GM19025 (cell line): ENCODE measurements around the gene DHH.

Source experiments
- ATAC-seq: cut with Tn5 transposase; IDR thresholded peaks from one replicate; pipeline ENCODE4 v1.9.1; 2021; ENCODE audit warnings: mild to moderate bottlenecking, low read depth, moderate library complexity; ENCODE audit not compliant: unreplicated experiment

The DHH gene

DNA sequence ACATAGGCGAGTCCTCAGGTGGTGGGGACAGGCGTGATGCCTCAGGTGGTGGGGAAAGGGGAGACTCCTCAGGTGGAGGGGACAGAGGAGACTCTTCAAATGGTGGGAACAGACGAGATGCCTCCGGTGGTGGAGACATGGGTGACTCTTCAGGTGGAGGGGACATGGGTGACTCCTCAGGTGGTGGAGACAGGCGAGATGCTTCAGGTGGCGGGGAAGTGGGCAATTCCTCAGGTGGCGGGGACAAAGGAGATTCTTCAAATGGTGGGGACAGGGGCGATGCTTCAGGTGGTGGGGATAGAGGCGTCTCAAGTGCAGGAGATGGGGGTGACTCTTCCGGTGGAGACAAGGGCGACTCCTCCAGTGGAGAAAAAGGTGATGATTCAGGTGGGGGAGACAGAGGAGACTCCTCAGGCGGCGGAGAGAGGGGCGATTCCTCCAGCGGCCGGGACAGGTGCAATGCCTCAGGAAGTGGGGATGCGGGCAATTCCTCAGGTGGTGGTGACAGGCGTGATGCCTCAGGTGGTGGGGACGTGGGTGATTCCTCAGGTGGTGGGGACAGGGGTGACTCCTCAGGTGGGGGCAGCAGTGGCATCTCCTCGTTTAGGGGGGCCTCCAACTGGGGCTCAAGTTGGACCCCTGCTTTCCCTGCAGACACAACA, 42.7 kb downstream of the DHH start:
- no peak for ATAC-seq

DNA sequence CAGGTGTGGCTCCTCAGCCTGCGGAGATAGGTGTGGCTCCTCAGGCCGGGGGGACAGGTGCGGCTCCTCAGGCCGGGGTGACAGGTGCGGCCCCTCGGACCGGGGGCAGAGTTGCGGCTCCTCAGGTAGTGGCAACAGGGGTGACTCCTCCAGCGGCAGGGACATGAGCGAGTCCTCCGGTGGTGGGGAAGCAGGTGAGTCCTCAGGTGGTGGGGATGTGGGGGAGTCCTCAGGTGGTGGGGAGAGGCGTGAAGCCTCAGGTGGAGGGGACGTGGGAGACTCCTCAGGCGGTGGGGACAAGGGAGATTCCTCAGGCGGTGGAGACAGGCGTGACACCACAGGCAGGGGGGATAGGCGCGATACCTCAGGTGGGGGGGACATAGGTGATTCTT, 43.2 kb downstream of the DHH start:
- no peak for ATAC-seq

DNA sequence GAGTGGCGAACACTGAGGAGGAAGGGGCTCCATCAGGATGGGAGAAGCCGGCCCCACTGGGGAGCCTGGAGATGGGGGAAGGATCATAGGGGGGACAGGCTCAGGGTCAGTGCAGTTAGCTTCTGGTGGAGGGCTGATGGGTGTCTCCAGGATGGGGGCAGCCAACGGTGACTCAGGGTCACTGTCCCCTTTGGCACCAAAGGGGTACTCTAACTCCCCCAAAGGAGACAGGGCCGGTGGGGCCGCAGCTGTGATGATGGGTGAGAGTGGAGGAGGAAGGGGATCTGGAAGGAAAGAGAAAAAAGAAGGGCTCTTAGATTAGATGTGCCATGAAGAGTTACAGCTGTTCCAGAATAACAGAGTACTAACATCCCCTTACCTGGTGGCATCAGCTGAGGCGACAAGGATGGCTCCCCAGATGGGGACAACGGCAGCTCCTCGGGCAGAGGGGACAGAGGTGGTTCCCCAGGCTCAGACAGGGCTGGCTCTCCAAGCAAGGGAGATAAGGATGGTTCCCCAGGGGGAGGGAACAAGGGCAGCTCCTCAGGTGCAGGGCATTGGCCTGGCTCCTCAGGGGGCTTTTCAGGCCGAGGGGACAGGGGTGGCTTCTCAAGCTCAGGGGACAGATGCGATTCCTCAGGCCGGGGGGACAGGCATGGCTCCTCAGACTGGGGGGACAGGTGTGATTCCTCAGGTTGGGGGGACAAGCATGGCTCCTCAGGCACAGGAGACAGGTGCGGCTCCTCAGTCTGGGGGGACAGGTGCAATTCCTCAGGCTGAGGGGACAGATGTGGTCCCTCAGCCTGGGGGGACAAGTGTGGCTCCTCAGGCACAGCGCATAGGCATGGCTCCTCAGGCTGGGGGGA, 43.9 kb downstream of the DHH start:
- no peak for ATAC-seq

DNA sequence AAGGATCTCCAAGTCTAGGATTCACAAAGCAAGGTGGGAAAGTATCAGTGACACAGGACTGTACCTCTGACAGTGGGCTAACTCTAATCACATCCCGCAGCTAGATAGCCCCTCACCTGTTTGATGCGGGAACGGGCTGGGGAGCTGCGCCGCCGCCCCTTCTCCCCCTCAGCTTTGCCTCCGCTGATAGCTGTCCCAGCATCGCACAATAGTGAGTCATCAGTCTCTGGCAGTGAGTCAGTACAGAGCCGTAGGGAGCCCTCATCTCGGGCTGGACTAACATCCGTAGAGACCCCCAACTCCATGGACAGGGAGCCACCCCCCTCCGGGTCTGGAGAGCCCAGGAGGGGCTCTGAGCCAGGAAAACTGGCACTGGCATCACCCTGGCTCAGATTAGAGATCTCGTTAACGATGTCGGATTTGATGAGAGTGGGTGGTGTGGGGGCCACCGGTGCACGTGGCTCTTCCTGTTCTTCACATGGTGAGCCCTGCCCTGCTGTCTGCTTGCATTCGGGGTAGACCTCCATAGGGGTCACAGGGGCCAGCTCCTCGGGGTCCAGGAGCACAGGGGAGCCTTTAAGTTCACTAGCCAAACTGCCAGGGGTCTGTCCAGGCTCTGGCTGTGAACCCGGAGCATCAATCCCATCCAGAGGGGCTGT, 44.9 kb downstream of the DHH start:
- ATAC-seq: no peak

DNA sequence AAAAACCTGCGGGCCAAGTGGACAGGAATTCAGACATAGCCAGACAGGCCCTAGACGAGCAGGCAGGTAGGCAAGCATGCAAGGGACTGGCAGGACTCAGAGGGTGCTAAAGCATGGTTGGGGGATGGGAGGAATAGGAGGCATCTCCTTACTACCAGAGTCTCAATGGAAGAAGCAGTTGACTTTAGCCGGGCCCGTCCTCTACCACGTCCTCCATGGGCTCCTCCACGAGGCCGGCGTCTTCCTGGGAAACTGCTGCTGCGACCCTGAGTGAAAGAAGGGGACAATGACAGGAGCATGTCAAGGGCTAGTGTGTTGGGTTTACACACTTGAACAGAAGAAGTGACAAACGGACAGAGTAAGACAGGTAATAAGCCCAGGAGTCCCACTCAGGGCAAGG, 45.6 kb downstream of the DHH start:
- no peak for ATAC-seq

DNA sequence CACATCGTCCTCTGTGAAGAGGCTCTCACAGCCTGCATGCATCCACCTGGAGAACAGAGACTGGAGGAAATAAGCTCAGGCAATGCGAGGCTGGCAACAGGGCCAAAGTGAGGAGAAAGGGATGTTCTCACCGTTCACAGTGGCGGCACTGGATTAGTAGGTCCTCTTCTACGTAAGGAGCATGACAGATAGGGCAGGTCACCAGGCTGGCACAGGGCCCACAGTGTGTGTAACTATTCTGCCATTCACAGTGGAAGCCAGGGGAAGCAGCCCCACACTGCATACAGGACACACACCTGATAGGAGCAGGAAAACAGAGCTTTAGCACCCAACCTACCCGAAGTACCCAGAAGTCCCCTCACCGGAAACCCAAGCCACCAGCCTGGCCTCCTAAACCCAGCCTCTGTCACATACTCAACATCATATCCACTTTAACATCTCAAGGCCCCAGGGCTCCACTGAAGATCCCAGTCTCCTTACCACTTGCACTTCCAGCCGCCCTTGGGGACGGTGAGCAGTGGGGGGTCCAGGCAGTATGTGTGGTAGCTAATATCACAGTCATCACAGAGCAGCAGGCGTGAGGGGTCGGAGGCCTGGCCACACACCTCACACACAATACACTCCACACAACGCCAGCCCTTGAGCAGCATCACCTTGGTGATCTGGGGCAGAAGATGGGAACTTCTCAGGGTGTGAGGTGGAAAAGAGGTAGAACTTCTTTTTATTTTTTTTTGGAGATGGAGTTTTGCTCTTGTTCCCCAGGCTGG, 48.3 kb downstream of the DHH start:
- no peak for ATAC-seq

DNA sequence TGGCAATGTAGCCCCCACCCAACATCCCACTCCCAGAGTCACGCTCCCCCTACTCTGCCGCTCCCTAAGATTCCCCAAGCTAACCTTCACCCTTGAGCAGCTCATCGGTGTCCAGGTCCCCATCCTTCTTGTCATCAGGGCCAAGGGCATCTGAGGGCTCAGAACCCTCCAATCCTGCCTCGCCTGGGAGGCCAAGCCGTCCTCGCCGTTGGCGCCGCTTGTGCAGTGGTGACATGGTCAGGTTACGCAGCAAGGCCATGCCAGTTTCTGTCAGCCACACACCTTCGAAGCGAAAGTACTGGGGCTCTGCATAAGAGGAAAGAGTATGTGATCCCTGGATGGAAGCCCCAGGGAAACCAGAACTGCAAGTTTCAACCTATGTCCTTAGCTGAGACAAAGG, 49.9 kb downstream of the DHH start:
- ATAC-seq: no peak

DNA sequence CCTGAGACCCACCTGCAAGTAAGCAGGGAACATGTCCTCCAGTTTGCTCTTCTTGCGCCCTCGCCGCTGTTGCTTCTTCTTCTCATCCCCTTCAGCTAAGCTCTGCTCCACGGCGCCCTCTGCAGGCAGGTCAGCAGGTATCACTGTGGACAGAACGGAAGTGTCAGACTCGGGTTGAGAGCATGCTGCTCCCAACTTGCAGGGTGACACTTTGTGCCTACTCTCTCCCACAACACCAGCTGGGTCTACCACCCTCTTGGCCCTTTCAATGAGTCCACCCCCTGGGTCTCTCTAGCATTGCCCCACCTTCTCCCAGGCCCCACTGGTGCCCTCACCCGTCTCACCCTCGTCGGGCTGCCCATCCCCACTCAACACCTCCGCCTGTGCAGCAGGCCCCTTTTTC, 50.7 kb downstream of the DHH start:
- no peak for ATAC-seq

DNA sequence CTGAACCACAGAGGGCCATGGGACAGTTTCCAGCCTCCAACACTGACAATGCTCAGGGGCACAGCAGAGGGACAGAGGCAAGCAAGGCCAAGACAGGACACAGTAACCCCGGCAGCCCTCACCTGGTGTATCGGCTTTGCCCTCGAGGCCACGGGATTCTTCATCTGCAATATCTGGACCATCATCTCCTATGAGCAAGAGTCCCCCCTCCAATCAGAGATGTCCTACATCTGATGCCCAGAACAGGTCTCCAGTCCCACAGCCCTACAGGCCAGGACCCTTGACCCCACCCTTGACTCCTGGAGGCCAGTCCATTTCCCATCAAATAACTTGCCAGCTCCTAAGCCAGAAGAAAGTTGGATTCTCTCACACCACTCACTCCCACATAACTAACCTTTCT, 51.4 kb downstream of the DHH start:
- no peak for ATAC-seq

DNA sequence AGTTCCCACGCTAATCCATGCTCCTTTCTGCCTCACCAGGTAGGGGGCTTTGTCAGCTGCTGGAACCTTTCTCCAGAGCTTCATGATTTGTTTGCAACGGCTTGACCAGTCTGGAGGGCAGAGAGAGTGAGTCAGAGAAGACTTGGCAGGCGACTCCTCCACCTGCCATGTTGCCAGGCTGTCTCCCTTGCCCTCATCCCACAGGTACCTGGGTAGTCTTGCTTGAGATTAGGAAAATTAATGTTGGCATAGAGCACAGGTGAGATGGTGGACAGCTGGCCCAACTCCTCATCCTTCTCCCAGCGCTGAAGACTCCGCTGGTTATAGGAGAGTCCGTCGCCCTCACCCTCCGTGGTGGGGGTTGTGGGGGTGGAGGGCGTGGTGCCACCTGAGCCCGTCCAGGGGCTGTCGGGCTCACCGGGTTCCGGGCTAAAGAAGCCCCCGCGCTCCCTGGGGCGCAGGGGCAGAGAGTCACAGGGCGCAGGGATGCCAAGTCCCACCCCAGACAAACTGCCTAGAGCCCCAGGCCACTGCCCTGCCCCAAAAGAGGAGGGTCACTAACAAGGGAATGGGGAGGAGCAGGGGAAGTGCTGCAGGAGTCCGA, 52.6 kb downstream of the DHH start:
- no peak for ATAC-seq

DNA sequence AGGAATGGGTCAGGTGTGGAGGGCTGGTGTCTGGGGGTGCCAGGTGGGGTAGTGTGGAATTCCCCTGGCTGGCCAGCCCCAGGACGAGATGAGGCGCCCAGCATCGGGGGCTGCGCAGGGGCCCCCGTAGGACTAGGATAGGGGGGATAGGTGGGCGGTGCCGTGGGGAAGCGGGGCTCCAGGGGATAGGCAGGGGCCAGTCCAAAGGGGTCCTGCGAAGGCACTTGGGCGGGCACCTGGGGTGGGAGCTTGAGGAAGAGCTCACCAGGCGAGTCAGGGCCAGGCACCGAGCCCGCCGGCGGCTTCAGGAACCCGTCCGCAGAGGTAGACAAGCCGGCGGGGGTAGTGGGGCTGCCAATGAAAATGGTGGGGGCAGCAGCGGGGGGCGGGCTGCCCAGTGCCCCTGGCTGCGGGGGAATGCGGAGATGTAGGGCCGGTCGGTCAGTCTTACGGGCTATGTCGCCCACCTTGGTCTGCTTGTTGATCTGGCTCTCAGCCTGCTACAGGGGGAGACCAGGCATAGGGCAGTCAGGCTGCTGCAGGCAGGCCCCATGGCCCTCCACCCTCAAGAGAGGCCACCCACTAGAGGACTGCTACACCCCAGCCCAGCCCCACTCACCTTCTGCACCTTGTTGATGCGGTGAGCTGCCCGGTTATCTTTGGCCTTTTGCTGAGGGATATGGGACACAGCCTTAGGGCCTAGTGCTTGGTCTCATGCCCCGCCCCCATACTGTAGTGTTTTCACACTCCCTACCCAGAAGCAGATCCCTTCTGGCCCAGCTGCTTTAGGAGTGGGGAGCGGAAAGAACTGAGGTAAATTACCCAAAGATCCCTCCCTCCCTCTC, 53.3 kb downstream of the DHH start:
- ATAC-seq: no peak

DNA sequence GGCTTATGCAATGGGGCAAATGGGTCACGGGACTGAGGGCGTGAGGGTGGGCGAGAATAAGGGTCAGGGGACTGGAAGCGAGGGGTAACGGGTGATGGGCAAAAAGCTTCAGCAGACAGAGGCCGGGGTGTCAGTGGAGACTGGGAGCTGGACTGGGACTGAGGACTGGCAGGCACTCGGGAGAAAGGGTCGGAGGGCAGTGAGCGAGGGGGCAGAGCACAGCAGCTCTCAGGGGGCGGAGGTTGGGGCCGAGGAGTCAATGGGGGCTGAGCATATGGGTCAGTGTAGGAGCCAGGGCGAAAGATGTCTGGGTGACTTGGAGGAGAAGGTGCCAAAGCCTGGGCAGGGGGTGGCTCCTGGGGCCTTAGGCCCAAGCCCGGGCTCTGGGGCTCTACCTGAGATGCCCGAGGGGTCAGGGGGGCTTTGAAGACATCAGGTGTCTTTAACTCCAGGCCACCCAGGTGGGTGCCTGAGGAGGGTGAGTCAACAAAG, 54.2 kb downstream of the DHH start:
- no peak for ATAC-seq

DNA sequence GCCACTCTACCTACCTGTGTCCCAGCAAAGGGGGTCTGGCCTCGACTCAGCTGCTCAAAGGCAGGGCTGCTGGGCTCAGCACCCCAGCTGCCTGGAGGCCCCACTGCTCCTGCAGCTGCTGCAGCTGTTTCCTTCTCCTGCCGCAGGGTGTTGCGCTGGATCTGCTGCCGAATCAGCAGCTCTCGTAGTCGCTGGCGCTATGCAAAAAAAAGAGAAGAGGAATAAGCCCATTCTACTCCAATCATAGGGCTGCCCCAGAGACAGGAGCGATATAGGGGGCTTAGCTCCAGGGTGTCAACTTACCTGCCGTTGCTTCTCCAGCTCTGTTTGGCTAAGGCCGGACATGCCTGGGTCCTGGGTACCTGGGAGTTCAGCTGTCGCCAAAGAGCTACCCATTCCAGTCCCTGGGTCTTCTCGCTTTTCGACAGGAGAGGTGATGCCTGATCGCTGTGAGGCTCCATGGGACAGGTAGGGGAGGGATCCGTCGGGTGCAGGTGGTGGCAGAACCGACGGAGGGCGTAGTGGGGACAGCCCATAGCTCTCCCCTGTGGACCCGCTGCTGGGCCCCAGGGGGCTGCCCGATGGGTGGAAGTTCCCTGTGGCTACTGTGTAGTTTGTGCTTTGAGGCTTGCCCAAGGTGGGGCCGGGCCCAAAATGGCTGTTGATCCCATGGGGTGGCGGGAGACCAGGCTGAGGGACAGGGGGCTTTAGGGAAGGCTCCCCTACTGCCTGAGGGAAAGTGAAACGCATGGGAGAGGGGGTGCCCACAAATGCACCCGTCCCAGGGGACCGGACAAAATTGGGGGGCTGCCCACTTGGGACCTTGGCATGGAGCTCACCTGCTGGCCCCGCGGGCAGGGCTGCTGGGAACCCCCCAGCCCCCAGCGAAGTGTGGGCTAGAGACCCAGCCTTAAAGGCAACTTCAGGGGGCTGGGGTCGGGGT, 54.9 kb downstream of the DHH start:
- no peak for ATAC-seq

DNA sequence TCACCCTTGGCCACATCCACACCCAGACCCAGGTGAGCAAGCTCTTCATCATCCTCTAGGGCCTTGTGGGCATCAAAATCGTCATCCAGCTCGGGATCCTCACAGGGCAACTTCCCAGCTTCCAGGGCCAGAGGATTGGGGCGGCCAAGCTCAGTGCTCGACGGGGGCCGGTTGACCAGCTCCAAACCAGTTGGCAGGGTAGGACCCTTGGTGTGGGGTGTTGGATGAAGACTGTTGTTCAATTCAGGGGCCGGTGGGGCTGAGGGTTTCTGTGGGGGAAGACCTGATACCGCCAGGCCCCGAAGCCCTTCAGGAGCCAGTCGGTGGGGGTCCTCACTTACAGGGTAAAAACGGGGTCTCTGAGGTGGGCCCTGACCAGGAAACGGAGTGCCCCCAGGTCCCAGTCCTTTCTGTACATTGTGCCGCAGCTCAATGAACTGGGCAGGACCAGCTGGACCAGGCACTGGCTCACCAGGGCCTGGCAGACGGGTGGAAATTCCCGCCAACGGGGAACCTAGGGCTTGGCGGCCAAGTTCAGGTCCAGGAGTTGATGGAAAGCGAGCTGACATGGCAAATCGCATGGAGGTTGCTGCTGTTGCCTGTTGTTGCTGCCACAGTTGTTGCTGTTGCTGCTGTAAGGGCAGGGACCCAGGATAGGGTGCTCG, 56.2 kb downstream of the DHH start:
- no peak for ATAC-seq

DNA sequence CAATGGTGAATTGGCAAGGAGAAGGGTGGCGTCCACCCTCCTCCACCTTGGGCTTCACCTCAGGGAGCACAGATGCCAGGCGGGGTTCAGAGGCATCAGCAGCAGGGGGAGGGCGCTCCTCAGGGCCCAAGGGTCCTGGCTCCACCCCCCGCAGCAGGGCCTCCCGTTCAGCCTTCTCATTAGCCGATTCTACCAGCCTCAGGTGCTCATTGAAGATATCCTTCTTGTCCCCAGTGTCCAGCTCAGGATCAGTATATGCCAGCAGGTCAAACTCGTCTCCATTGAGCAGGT, 56.7 kb downstream of the DHH start:
- ATAC-seq: no peak

DNA sequence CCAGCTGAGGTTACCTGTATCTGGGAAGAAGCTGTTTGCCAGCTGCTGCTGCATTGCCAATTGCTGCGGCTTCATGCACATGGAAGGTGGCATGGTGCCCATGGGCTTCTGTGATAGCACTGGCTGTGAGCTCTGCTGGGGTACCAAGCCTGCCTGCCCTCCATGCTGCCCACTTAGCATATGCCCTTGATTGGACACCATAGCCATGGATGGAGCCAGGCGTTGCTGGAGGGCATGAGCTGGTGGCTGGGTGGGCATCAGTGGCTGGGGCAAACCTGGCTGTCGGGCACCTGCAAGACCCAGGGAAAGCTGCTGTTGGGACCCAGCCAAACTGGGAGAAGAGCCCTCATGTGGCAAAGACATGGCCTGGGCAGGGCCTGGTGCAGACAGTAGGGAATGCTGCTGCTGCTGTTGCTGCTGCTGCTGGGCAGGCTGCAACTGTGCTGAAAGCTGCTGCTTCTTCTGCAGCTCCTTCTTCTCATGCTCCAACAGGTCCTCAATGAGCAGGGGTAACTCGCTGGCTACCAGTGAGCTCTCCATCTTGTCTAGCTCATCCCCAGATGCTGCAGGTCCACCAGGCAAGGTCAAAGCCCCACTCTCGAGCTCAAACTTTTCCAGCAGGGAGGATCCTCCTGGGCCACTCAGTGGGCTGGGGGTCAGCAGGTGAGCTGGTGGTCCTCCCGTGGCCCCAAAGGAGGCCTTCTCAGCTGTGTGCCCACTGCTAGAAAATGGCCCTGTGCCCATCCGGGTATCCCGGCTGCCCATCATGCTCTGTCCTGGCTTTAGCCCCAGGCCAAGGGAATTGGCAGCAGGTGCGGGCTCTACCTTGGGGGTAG, 57.3 kb downstream of the DHH start:
- no peak for ATAC-seq
